ENCODE results near the gene AGBL4. TPM values are rescaled to one million over a fixed set of nuclear protein-coding genes. Genes with fewer than 3 reads are reported as not detected.
"Not testable (repeated sequence)": the region's sequence is repeated elsewhere in the genome, so short reads cannot be mapped to it uniquely, and the experiment has no call there.

AGBL4 gene
- total and polyA plus RNA-seq, 7 donors: 0.01 to 0.05 TPM; not detected in 5

- H3K27me3 ChIP-seq (ENCODE audit: insufficient read depth in 3 of 3, low read length in 2 of 3): no peaks in the 10 kb centered on the region
- no peaks in the 10 kb centered on the region for H3K4me1 ChIP-seq
- H3K9me3 ChIP-seq: no peaks in the 10 kb centered on the region
- intact Hi-C loops (cut with DNase I): no loop called here
- no peak for TF ChIP-seq CTCF (IDR thresholded peaks at IDR 0.05)
- no peak for ATAC-seq
- DNase-seq: no peak
- no peak overlapping the region for H3K27ac ChIP-seq
- WGBS, 3 donors: 72 to 80% (median 75%) methylated on average over 2 of the region's 2 CpGs
- no peaks in the 10 kb centered on the region for H3K36me3 ChIP-seq (ENCODE audit: insufficient read depth in 1 of 2, low read depth in 1 of 2)
- H3K4me3 ChIP-seq: no peak overlapping the region
Measured at GRCh38 chr1:49294539-49294938, 729.2 kb downstream of the AGBL4 start.

- 59 to 73% (median 72%) methylated on average over 4 of the region's 4 CpGs for WGBS, 3 donors
- Histone ChIP-seq H3K4me1 (no peaks in the 10 kb centered on the region), H3K27me3 (ENCODE audit: insufficient read depth in 3 of 3, low read length in 2 of 3) (no peaks in the 10 kb centered on the region), H3K9me3 (no peaks in the 10 kb centered on the region), H3K27ac (no peak overlapping the region), H3K36me3 (ENCODE audit: insufficient read depth in 1 of 2, low read depth in 1 of 2) (no peaks in the 10 kb centered on the region), H3K4me3 (no peak overlapping the region)
- intact Hi-C loops (cut with DNase I): no loop called here
- no peak for TF ChIP-seq CTCF (IDR thresholded peaks at IDR 0.05)
- DNase-seq (no peak), ATAC-seq (no peak)
Measured at GRCh38 chr1:49293016-49293415, 730.7 kb downstream of the AGBL4 start.

- intact Hi-C loops (cut with DNase I); ATAC-seq; H3K9me3 ChIP-seq; DNase-seq; H3K4me3 ChIP-seq; H3K27me3 ChIP-seq (ENCODE audit: insufficient read depth in 3 of 3, low read length in 2 of 3); H3K27ac ChIP-seq; H3K36me3 ChIP-seq (ENCODE audit: insufficient read depth in 1 of 2, low read depth in 1 of 2); H3K4me1 ChIP-seq: not testable (repeated sequence)
- WGBS, 3 donors: 73 to 77% (median 73%) methylated on average over 31 to 32 of the region's 32 CpGs
Measured at GRCh38 chr1:49257211-49258049, 766.3 kb downstream of the AGBL4 start.

GRCh38 chr1:49252917-49253316 lies 770.8 kb downstream of the AGBL4 start:
- intact Hi-C loops (cut with DNase I): no loop called here
- TF ChIP-seq CTCF (IDR thresholded peaks at IDR 0.05): no peak
- no peak for ATAC-seq
- Histone ChIP-seq H3K27ac (no peak overlapping the region), H3K27me3 (ENCODE audit: insufficient read depth in 3 of 3, low read length in 2 of 3) (no peaks in the 10 kb centered on the region), H3K4me3 (no peak overlapping the region), H3K36me3 (ENCODE audit: insufficient read depth in 1 of 2, low read depth in 1 of 2) (no peaks in the 10 kb centered on the region), H3K4me1 (no peaks in the 10 kb centered on the region), H3K9me3 (peaks cover 3% of the 10 kb centered on the region)
- no peak for DNase-seq

GRCh38 chr1:49251019-49251784 lies 772.6 kb downstream of the AGBL4 start:
- H3K4me3 ChIP-seq: no peak overlapping the region
- H3K27me3 ChIP-seq (ENCODE audit: insufficient read depth in 3 of 3, low read length in 2 of 3): no peaks in the 10 kb centered on the region
- H3K9me3 ChIP-seq: peaks cover 3% of the 10 kb centered on the region
- intact Hi-C loops (cut with DNase I): no loop called here
- H3K4me1 ChIP-seq: no peaks in the 10 kb centered on the region
- H3K27ac ChIP-seq: no peak overlapping the region
- no peak for DNase-seq
- TF ChIP-seq CTCF (IDR thresholded peaks at IDR 0.05): no peak
- no peak for ATAC-seq
- 73 to 84% (median 81%) methylated on average over 2 of the region's 2 CpGs for WGBS, 3 donors
- H3K36me3 ChIP-seq (ENCODE audit: insufficient read depth in 1 of 2, low read depth in 1 of 2): no peaks in the 10 kb centered on the region

Measured in psoas muscle (tissue), 8 donors.